HEK293 (cell line): Measurements from ENCODE around the gene LRRTM4.

ENCODE experiments used
- CTCF ChIA-PET: fragments of 350-600 bp; formaldehyde crosslinking; extraction: SDS; loops from one replicate; lab custom pipeline; 2021; ENCODE audit warnings: antibody characterized with exemption; lab: Yijun Ruan, JAX
- POLR2A ChIA-PET: fragments of 300-600 bp; formaldehyde crosslinking; extraction: SDS; loops from one replicate; lab custom pipeline; 2020; ENCODE audit warnings: antibody characterized with exemption, inconsistent platforms; lab: Yijun Ruan, JAX
- H3K27ac ChIP-seq: fragments of 200-500 bp; sonication (Bioruptor generic); 2 replicates; pipeline ENCODE4 v1.5.1; 2014; ENCODE audit warnings: low read depth, low read length, control low read depth, inconsistent platforms; ENCODE audit errors: extremely low read depth
- H3K36me3 ChIP-seq, 2 experiments: fragments of 200-500 bp in 1 of 2; sonication (Bioruptor generic) in 1 of 2; 1 replicate in 1 of 2; 2 replicates in 1 of 2; pipeline ENCODE4 v1.5.1; 2014 to 2017; ENCODE audit warnings: inconsistent platforms in 2 of 2, low read length in 2 of 2; ENCODE audit not compliant: control insufficient read depth in 2 of 2, insufficient read depth in 1 of 2
- H3K4me1 ChIP-seq: fragments of 200-500 bp; sonication (Bioruptor generic); 2 replicates; pipeline ENCODE4 v1.5.1; 2014; ENCODE audit warnings: mild to moderate bottlenecking, low read length, inconsistent platforms; ENCODE audit not compliant: control insufficient read depth, insufficient read depth
- H3K4me3 ChIP-seq: 2 replicates; pipeline ENCODE4 v1.5.1; 2011; ENCODE audit warnings: low read depth, mild to moderate bottlenecking, control low read depth, low read length, moderate library complexity
- H3K9me3 ChIP-seq: fragments of 200-500 bp; sonication (Bioruptor generic); 2 replicates; pipeline ENCODE4 v1.5.1; 2014; ENCODE audit warnings: low read depth, low read length, inconsistent platforms; ENCODE audit not compliant: control insufficient read depth, insufficient read depth
- AEBP2 ChIP-seq: fragments of 450-650 bp; formaldehyde crosslinking; IDR thresholded peaks from 2 replicates; pipeline ENCODE4 v1.5.1; 2016; ENCODE audit warnings: missing biosample characterization, missing genetic modification characterization, borderline replicate concordance
- PATZ1 ChIP-seq: fragments of 450-650 bp; formaldehyde crosslinking; IDR thresholded peaks from 2 replicates; pipeline ENCODE4 v1.5.1; 2016; ENCODE audit warnings: missing biosample characterization, missing genetic modification characterization
- REPIN1 ChIP-seq: fragments of 450-650 bp; formaldehyde crosslinking; IDR thresholded peaks from 2 replicates; pipeline ENCODE4 v1.5.1; 2017; ENCODE audit warnings: missing biosample characterization, missing genetic modification characterization, low read depth
- TSHZ1 ChIP-seq: fragments of 450-650 bp; formaldehyde crosslinking; IDR thresholded peaks from 2 replicates; pipeline ENCODE4 v1.5.1; 2016; ENCODE audit warnings: missing biosample characterization, missing genetic modification characterization, borderline replicate concordance
- YY2 ChIP-seq: fragments of 450-650 bp; formaldehyde crosslinking; IDR thresholded peaks from 2 replicates; pipeline ENCODE4 v1.5.1; 2016; ENCODE audit warnings: missing biosample characterization, missing genetic modification characterization
- ZBTB10 ChIP-seq: fragments of 450-650 bp; formaldehyde crosslinking; IDR thresholded peaks from 2 replicates; pipeline ENCODE4 v1.5.1; 2016; ENCODE audit warnings: missing biosample characterization, missing genetic modification characterization
- ZBTB44 ChIP-seq: fragments of 450-650 bp; IDR thresholded peaks from 2 replicates; pipeline ENCODE4 v1.5.1; 2018; ENCODE audit warnings: missing biosample characterization, mild to moderate bottlenecking, missing genetic modification characterization
- ZNF121 ChIP-seq: fragments of 450-650 bp; formaldehyde crosslinking; IDR thresholded peaks from 2 replicates; pipeline ENCODE4 v1.5.1; 2016; ENCODE audit warnings: missing biosample characterization, missing genetic modification characterization
- ZNF155 ChIP-seq: fragments of 450-650 bp; formaldehyde crosslinking; IDR thresholded peaks from 2 replicates; pipeline ENCODE4 v1.5.1; 2016; ENCODE audit warnings: missing biosample characterization, missing genetic modification characterization
- ZNF221 ChIP-seq: fragments of 450-650 bp; formaldehyde crosslinking; IDR thresholded peaks from 2 replicates; pipeline ENCODE4 v1.5.1; 2017; ENCODE audit warnings: missing biosample characterization, missing genetic modification characterization, borderline replicate concordance
- ZNF335 ChIP-seq: fragments of 450-650 bp; formaldehyde crosslinking; conservative IDR thresholded peaks from 2 replicates; pipeline ENCODE4 v1.5.1; 2016; ENCODE audit warnings: missing biosample characterization, missing genetic modification characterization
- ZNF391 ChIP-seq: fragments of 450-650 bp; formaldehyde crosslinking; IDR thresholded peaks from 2 replicates; pipeline ENCODE4 v1.5.1; 2016; ENCODE audit warnings: low read depth, missing biosample characterization, missing genetic modification characterization, borderline replicate concordance
- ZNF529 ChIP-seq: fragments of 450-650 bp; formaldehyde crosslinking; IDR thresholded peaks from 2 replicates; pipeline ENCODE4 v1.5.1; 2017; ENCODE audit warnings: missing genetic modification characterization, missing biosample characterization; ENCODE audit not compliant: insufficient replicate concordance
- ZNF571 ChIP-seq: fragments of 450-650 bp; formaldehyde crosslinking; IDR thresholded peaks from 2 replicates; pipeline ENCODE4 v1.5.0; 2017; ENCODE audit warnings: missing biosample characterization, missing genetic modification characterization
- ZNF660 ChIP-seq: fragments of 450-650 bp; IDR thresholded peaks from 2 replicates; pipeline ENCODE4 v1.5.1; 2018; ENCODE audit warnings: missing biosample characterization, mild to moderate bottlenecking, missing genetic modification characterization
- ZNF707 ChIP-seq: fragments of 450-650 bp; formaldehyde crosslinking; IDR thresholded peaks from 2 replicates; pipeline ENCODE4 v1.5.1; 2016; ENCODE audit warnings: missing biosample characterization, missing genetic modification characterization
- ZNF792 ChIP-seq: fragments of 450-650 bp; formaldehyde crosslinking; IDR thresholded peaks from 2 replicates; pipeline ENCODE4 v1.5.1; 2016; ENCODE audit warnings: missing biosample characterization, missing genetic modification characterization
- ZNF830 ChIP-seq: fragments of 450-650 bp; IDR thresholded peaks from 2 replicates; pipeline ENCODE4 v1.5.0; 2018; ENCODE audit warnings: missing biosample characterization, missing genetic modification characterization, low read depth, mild to moderate bottlenecking, moderate library complexity
- TF ChIP-seq, protein P1 (sequence below): fragments of 450-650 bp; formaldehyde crosslinking; IDR thresholded peaks from 2 replicates; pipeline ENCODE4 v1.5.1; 2016; ENCODE audit warnings: missing biosample characterization, missing genetic modification characterization

LRRTM4 gene

DNA sequence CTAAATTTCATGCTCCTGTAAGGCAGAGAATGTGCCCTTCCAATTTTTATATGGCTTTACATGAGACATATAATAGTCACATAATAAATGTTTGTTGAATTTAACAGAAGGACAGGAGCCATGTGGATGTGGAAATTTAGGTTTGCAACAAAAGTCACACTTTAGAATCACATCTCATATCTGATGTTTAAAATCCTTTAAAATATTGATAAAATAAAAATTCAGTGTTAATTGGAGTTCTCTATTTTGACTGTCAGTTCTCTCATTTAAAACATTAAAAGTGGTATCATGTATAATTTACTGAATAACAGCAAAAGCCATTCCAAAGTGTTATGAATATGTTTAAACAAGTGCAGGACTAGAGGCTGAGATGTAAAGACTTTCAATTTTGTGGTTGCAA, 594.1 kb downstream of the LRRTM4 start (continued):
- TF ChIP-seq ZNF391 (tag by site-specific recombination), result no peak
- no peak for TF ChIP-seq ZNF529 (tag by site-specific recombination)
- no peak for TF ChIP-seq ZNF660 (tag by site-specific recombination)
- no peak for TF ChIP-seq PATZ1 (tag by site-specific recombination)
- no peak for TF ChIP-seq ZNF707 (tag by site-specific recombination)
- no peak for TF ChIP-seq ZNF571

DNA sequence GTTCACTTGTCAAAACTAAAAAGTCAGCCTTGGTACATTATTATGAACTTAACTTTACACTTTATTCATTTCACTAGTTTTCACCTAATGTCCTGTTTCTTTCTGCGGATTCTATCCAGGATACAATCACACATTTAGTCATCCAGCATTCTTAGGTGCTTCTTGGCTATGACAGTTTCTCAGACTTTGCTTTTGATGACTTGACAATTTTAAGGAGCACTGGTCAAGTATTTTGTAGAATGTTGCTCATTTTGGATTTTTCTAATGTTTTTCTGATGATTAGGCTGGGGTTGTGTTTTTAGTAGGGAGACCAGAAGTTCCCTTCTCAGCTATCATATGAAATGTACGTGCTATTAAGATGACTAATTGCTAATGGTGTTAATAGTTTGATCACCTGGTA, 601.2 kb downstream of the LRRTM4 start:
- H3K9me3 ChIP-seq, result no peaks in the 10 kb centered on the region
- no peaks in the 10 kb centered on the region for H3K4me1 ChIP-seq
- no peak for TF ChIP-seq REPIN1 (tag by site-specific recombination)
- TF ChIP-seq, protein P1, sequence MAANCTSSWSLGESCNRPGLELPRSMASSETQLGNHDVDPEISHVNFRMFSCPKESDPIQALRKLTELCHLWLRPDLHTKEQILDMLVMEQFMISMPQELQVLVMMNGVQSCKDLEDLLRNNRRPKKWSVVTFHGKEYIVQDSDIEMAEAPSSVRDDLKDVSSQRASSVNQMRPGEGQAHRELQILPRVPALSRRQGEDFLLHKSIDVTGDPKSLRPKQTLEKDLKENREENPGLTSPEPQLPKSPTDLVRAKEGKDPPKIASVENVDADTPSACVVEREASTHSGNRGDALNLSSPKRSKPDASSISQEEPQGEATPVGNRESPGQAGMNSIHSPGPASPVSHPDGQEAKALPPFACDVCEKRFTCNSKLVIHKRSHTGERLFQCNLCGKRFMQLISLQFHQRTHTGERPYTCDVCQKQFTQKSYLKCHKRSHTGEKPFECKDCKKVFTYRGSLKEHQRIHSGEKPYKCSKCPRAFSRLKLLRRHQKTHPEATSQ (tag by site-specific recombination), result no peak
- no peak for TF ChIP-seq ZNF155 (tag by site-specific recombination)
- TF ChIP-seq TSHZ1 (tag by site-specific recombination), result no peak
- no peak for TF ChIP-seq ZNF121
- TF ChIP-seq AEBP2 (tag by site-specific recombination), result no peak
- TF ChIP-seq ZNF335 (tag by site-specific recombination), result no peak
- TF ChIP-seq ZNF792 (tag by site-specific recombination), result no peak
- TF ChIP-seq YY2 (tag by site-specific recombination), result no peak
- no peak for TF ChIP-seq ZBTB10 (tag by site-specific recombination)
- TF ChIP-seq ZNF221 (tag by site-specific recombination), result no peak
- no peak for TF ChIP-seq ZBTB44 (tag by site-specific recombination)
- no peak for TF ChIP-seq ZNF830 (tag by site-specific recombination)
- no peak overlapping the region for H3K4me3 ChIP-seq
- ChIA-PET CTCF (no interaction called here), POLR2A (no interaction called here)
- H3K27ac ChIP-seq, result no peak overlapping the region
- no peaks in the 10 kb centered on the region for H3K36me3 ChIP-seq
